ENCODE data around the gene SUCLG1.

Gene SUCLG1

GRCh38 chr2:84461310-84461709 lies 2.2 kb upstream of the SUCLG1 start:
- Histone ChIP-seq H3K79me2 (ENCODE audit: insufficient read depth, low read length) (peaks cover 33% of the 10 kb centered on the region), H3K4me2 (ENCODE audit: insufficient read depth, low read length) (no peak overlapping the region), H4K20me1 (ENCODE audit: insufficient read depth, low read length) (peaks cover 3% of the 10 kb centered on the region; the same call in 1 of the 2 replicates), H2AFZ (ENCODE audit: low read depth, low read length) (no peak overlapping the region), H3K27ac (ENCODE audit: low read length) (no peak overlapping the region), H3K4me3 (ENCODE audit: low read depth in 1 of 2, low read length in 2 of 2) (no peak overlapping the region), H3K4me1 (ENCODE audit: insufficient read depth, low read length) (peaks cover 32% of the 10 kb centered on the region), H3K36me3 (ENCODE audit: insufficient read depth, low read length) (no peaks in the 10 kb centered on the region; the same call in 1 of the 2 replicates), H3K27me3 (ENCODE audit: insufficient read depth, low read length, poor library complexity) (no peaks in the 10 kb centered on the region), H3K9ac (ENCODE audit: low read depth, low read length) (no peak overlapping the region), H3K9me3 (ENCODE audit: insufficient read depth, low read length, severe bottlenecking) (peaks cover under 1% of the 10 kb centered on the region)
- DNase-seq (no peak), ATAC-seq (ENCODE audit: insufficient read depth, low read depth) (no peak)
- TF ChIP-seq CTCF (IDR thresholded peaks at IDR 0.05; ENCODE audit: borderline replicate concordance, extremely low read depth, low read length, poor library complexity, severe bottlenecking), result no peak

GRCh38 chr2:84460670-84461069 lies 1.6 kb upstream of the SUCLG1 start:
- no peak overlapping the region for H3K27ac ChIP-seq (ENCODE audit: low read length)
- H3K4me3 ChIP-seq (ENCODE audit: low read depth in 1 of 2, low read length in 2 of 2), result no peak overlapping the region; a peak in 1 of 4 replicates
- H2AFZ ChIP-seq (ENCODE audit: low read depth, low read length), result no peak overlapping the region
- H4K20me1 ChIP-seq (ENCODE audit: insufficient read depth, low read length), result peaks cover 6% of the 10 kb centered on the region; the same call in 1 of the 2 replicates
- H3K36me3 ChIP-seq (ENCODE audit: insufficient read depth, low read length), result no peaks in the 10 kb centered on the region; the same call in 1 of the 2 replicates
- no peaks in the 10 kb centered on the region for H3K27me3 ChIP-seq (ENCODE audit: insufficient read depth, low read length, poor library complexity)
- DNase-seq (no peak), ATAC-seq (ENCODE audit: insufficient read depth, low read depth) (no peak)
- H3K79me2 ChIP-seq (ENCODE audit: insufficient read depth, low read length), result peaks cover 39% of the 10 kb centered on the region
- peaks cover 35% of the 10 kb centered on the region for H3K4me1 ChIP-seq (ENCODE audit: insufficient read depth, low read length)
- no peaks in the 10 kb centered on the region for H3K9me3 ChIP-seq (ENCODE audit: insufficient read depth, low read length, severe bottlenecking)
- H3K9ac ChIP-seq (ENCODE audit: low read depth, low read length), result no peak overlapping the region
- TF ChIP-seq CTCF (IDR thresholded peaks at IDR 0.05; ENCODE audit: borderline replicate concordance, extremely low read depth, low read length, poor library complexity, severe bottlenecking), result no peak
- TF ChIP-seq EZH2 (IDR thresholded peaks at IDR 0.05; ENCODE audit: borderline replicate concordance, low read depth, low read length, severe bottlenecking), result no peak
- peak overlapping the region; percentile 77 for H3K4me2 ChIP-seq (ENCODE audit: insufficient read depth, low read length)

- H3K36me3 ChIP-seq (ENCODE audit: insufficient read depth, low read length), result no peaks in the 10 kb centered on the region; the same call in 1 of the 2 replicates
- peak overlapping the region; percentile 97 for H3K27ac ChIP-seq (ENCODE audit: low read length)
- peak overlapping the region; percentile 96 for H2AFZ ChIP-seq (ENCODE audit: low read depth, low read length)
- H3K9me3 ChIP-seq (ENCODE audit: insufficient read depth, low read length, severe bottlenecking), result no peaks in the 10 kb centered on the region
- peaks cover 35% of the 10 kb centered on the region for H3K4me1 ChIP-seq (ENCODE audit: insufficient read depth, low read length)
- peak overlapping the region; percentile 87 to 89 for H3K4me3 ChIP-seq (ENCODE audit: low read depth in 1 of 2, low read length in 2 of 2)
- H3K9ac ChIP-seq (ENCODE audit: low read depth, low read length), result peak overlapping the region; percentile 89
- H4K20me1 ChIP-seq (ENCODE audit: insufficient read depth, low read length), result peaks cover 6% of the 10 kb centered on the region; the same call in 1 of the 2 replicates
- DNase-seq, result no peak
- peak overlapping the region; percentile 77 for H3K4me2 ChIP-seq (ENCODE audit: insufficient read depth, low read length)
- H3K79me2 ChIP-seq (ENCODE audit: insufficient read depth, low read length), result peaks cover 40% of the 10 kb centered on the region
- ATAC-seq (ENCODE audit: insufficient read depth, low read depth), result no peak
- TF ChIP-seq EZH2 (IDR thresholded peaks at IDR 0.05; ENCODE audit: borderline replicate concordance, low read depth, low read length, severe bottlenecking) (no peak), CTCF (IDR thresholded peaks at IDR 0.05; ENCODE audit: borderline replicate concordance, extremely low read depth, low read length, poor library complexity, severe bottlenecking) (no peak)
- H3K27me3 ChIP-seq (ENCODE audit: insufficient read depth, low read length, poor library complexity), result no peaks in the 10 kb centered on the region
Observed at GRCh38 chr2:84459944-84460429, 907 bp upstream of the SUCLG1 start.
